ENCODE measurements around the gene MAP1S.
A peak's percentile ranks its signal among the peaks of the same experiment; 100 is the strongest.

Gene MAP1S

GRCh38 chr19:17688853-17689595, 30.3 kb upstream of the MAP1S start:
- DNase-seq: no peak

- no peak for DNase-seq
These were observed 26.7 kb upstream of the MAP1S start for GRCh38 chr19:17692566-17692965.

GRCh38 chr19:17695198-17695597, 24.1 kb upstream of the MAP1S start:
- no peak for DNase-seq

- DNase-seq: peak; percentile 70
These were observed 15.3 kb upstream of the MAP1S start for GRCh38 chr19:17703824-17704463.

GRCh38 chr19:17706750-17707181, 12.5 kb upstream of the MAP1S start:
- DNase-seq: no peak

- no peak for DNase-seq
These were observed 7.4 kb upstream of the MAP1S start for GRCh38 chr19:17711851-17712250.

- no peak for DNase-seq
These were observed 2.9 kb upstream of the MAP1S start for GRCh38 chr19:17716309-17716929.

GRCh38 chr19:17718550-17718946, 732 bp upstream of the MAP1S start:
- DNase-seq: no peak

GRCh38 chr19:17719730-17720400, 585 bp downstream of the MAP1S start:
- DNase-seq: peak; percentile 12

GRCh38 chr19:17720440-17720839, 1.2 kb downstream of the MAP1S start:
- DNase-seq: no peak

GRCh38 chr19:17721111-17721628, 1.9 kb downstream of the MAP1S start:
- no peak for DNase-seq

- no peak for DNase-seq
These were observed 2.5 kb downstream of the MAP1S start for GRCh38 chr19:17721821-17722220.

GRCh38 chr19:17722655-17723240, 3.5 kb downstream of the MAP1S start:
- no peak for DNase-seq

- no peak for DNase-seq
These were observed 5.4 kb downstream of the MAP1S start for GRCh38 chr19:17724655-17725054.

GRCh38 chr19:17725422-17726078, 6.3 kb downstream of the MAP1S start:
- no peak for DNase-seq

GRCh38 chr19:17726136-17726741, 7.0 kb downstream of the MAP1S start:
- no peak for DNase-seq

- no peak for DNase-seq
These were observed 7.9 kb downstream of the MAP1S start for GRCh38 chr19:17726964-17727773.

- DNase-seq: no peak
These were observed 8.6 kb downstream of the MAP1S start for GRCh38 chr19:17727843-17728242.

GRCh38 chr19:17733127-17733526, 13.8 kb downstream of the MAP1S start:
- DNase-seq: no peak

- no peak for DNase-seq
These were observed 14.9 kb downstream of the MAP1S start for GRCh38 chr19:17734146-17734545.

GRCh38 chr19:17735410-17735809, 16.1 kb downstream of the MAP1S start:
- DNase-seq: no peak

Measured in T-helper 9 cell (primary cell).